OCI-LY3 (cell line): Measurements from ENCODE around the gene GSTM4.

Experiments
- H2AFZ ChIP-seq: fragments of 200-600, 300-600 bp; shearing (Covaris generic); 2 replicates; pipeline ENCODE4 v1.6.0; 2014; ENCODE audit warnings: antibody characterized with exemption, low read depth, low read length
- H3K27ac ChIP-seq: fragments of 200-600, 300-600 bp; sonication (generic); 2 replicates; pipeline ENCODE4 v1.5.1; 2014; ENCODE audit warnings: mild to moderate bottlenecking, low read length, moderate library complexity, mixed read lengths
- H3K27me3 ChIP-seq: fragments of 200-600, 300-600 bp; sonication (generic); 2 replicates; pipeline ENCODE4 v1.6.1; 2014; ENCODE audit warnings: low read depth, low read length, mixed read lengths
- H3K36me3 ChIP-seq: fragments of 200-600, 300-600 bp; sonication (generic); replicated peaks from 2 replicates; pipeline ENCODE3; 2014; ENCODE audit warnings: low read depth, low read length, mixed read lengths
- H3K4me1 ChIP-seq: fragments of 300-600, 200-600 bp; sonication (generic); 2 replicates; pipeline ENCODE4 v1.6.1; 2014; ENCODE audit warnings: low read length, mixed read lengths
- H3K4me2 ChIP-seq: fragments of 200-600, 300-600 bp; sonication (generic); 2 replicates; pipeline ENCODE4 v1.6.1; 2014; ENCODE audit warnings: low read length, mixed read lengths
- H3K4me3 ChIP-seq: fragments of 300-600, 200-600 bp; sonication (generic); 2 replicates; pipeline ENCODE4 v1.5.1; 2014; ENCODE audit warnings: antibody characterized with exemption, mild to moderate bottlenecking, low read length, moderate library complexity
- H3K79me2 ChIP-seq: fragments of 300-600, 200-600 bp; shearing (Covaris generic); 2 replicates; pipeline ENCODE4 v1.6.1; 2014; ENCODE audit warnings: mild to moderate bottlenecking, low read length, mixed read lengths
- H3K9ac ChIP-seq: fragments of 300-600, 200-600 bp; shearing (Covaris generic); 2 replicates; pipeline ENCODE4 v1.6.0; 2014; ENCODE audit warnings: mild to moderate bottlenecking, low read length, moderate library complexity
- H3K9me3 ChIP-seq: fragments of 200-600, 300-600 bp; shearing (Covaris generic); 2 replicates; pipeline ENCODE4 v1.6.1; 2014; ENCODE audit warnings: low read length, mixed read lengths; ENCODE audit not compliant: insufficient read depth
- H4K20me1 ChIP-seq: fragments of 200-600, 300-600 bp; sonication (generic); 2 replicates; pipeline ENCODE4 v1.6.1; 2016; ENCODE audit warnings: low read length, mixed read lengths; ENCODE audit not compliant: insufficient read depth
- EZH2phosphoT487 ChIP-seq: fragments of 200-600 bp; shearing (Covaris generic); IDR thresholded peaks from 2 replicates; pipeline ENCODE4 v1.6.1; 2018; ENCODE audit warnings: antibody characterized with exemption, mixed run types, low read depth
- TF ChIP-seq, protein P1 (sequence below): fragments of 200-600, 300-600 bp; sonication (generic); IDR thresholded peaks from 2 replicates; pipeline ENCODE4 v1.5.1; 2014; ENCODE audit warnings: antibody characterized with exemption, low read length, low read depth

GSTM4 gene

DNA sequence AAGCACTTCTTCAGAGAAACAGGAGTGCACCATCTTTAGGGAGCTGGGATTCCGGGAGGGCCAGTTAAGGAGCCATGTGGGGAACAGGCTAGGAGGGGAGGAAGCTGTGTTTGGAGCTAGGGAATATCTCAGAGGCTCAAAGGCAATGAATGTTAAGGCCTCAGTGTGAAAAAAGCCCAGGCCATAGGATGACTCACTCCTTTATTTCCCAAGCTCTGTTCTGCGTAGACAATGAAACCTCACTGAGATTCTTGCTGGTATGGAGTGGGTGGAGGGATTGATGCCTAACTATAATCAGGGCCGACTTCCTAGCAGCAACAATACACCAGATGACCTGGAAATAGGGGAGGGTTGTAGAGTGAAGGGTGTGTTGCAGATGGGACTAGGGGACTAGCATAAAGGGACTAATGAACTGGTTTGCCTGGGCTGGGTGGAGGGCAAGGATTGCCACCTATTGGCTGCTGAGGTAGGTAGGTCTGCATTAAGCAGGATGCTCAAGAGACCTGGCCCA is 38.6 kb upstream of the GSTM4 start:
- no peak overlapping the region for H3K9ac ChIP-seq
- H3K4me1 ChIP-seq, result peaks cover 17% of the 10 kb centered on the region
- H4K20me1 ChIP-seq, result 0 out of 2 replicates have a peak, but pooled peaks cover 4% of the 10 kb centered on the region
- H3K9me3 ChIP-seq, result no peaks in the 10 kb centered on the region
- H3K4me3 ChIP-seq, result no peak overlapping the region
- no peak overlapping the region for H2AFZ ChIP-seq
- no peaks in the 10 kb centered on the region for H3K27me3 ChIP-seq
- peaks cover 28% of the 10 kb centered on the region for H3K79me2 ChIP-seq
- no peak overlapping the region for H3K4me2 ChIP-seq
- TF ChIP-seq, protein P1, sequence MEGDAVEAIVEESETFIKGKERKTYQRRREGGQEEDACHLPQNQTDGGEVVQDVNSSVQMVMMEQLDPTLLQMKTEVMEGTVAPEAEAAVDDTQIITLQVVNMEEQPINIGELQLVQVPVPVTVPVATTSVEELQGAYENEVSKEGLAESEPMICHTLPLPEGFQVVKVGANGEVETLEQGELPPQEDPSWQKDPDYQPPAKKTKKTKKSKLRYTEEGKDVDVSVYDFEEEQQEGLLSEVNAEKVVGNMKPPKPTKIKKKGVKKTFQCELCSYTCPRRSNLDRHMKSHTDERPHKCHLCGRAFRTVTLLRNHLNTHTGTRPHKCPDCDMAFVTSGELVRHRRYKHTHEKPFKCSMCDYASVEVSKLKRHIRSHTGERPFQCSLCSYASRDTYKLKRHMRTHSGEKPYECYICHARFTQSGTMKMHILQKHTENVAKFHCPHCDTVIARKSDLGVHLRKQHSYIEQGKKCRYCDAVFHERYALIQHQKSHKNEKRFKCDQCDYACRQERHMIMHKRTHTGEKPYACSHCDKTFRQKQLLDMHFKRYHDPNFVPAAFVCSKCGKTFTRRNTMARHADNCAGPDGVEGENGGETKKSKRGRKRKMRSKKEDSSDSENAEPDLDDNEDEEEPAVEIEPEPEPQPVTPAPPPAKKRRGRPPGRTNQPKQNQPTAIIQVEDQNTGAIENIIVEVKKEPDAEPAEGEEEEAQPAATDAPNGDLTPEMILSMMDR, result no peak
- TF ChIP-seq EZH2phosphoT487, result no peak
- no peaks in the 10 kb centered on the region for H3K36me3 ChIP-seq
- H3K27ac ChIP-seq, result no peak overlapping the region

DNA sequence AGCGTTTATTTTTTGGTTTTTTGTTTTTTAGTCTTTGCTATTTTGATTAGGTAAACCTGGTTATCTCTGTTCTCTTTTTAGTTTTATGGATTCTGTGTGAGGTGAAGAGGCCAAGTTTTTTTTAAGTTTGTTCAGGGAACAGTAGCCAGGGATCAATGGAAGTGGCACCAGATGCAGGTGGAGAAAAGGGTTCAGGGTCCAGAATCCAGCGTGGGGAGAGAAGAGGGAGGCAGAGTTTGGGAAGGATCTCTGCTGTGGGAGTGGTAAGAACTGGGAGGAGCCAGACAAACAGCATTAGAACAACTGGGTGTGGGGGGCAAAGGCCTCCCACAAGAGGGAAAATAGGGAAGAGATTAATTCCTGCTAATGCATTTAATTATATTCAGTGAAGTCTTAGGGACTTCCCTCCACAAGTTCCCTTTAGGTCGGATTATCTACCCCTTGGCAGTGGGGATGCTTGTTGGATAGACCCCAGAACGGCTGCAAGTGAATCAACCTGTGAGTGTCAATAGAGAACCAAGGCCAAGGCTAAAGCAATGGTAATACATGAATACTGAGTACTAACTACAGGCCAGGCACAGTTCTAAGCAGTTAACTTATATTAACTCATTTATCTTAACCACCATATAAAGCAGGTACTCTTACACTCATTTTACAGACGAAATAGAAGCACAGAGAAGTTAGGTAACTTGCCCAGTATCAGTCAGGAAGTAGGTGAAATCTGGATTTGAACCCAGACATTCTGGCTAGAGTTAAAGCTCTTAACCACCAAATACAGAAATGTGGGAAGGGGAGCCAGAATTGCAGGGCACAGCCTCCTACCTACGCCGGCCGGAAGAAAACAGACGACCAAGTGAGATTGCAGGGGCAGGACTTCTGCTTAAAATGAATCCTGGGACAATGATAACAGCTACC is 37.0 kb upstream of the GSTM4 start:
- H3K9me3 ChIP-seq, result no peaks in the 10 kb centered on the region
- H2AFZ ChIP-seq, result peak overlapping the region; percentile 92
- H3K27ac ChIP-seq, result peak overlapping the region; percentile 54
- H3K27me3 ChIP-seq, result no peaks in the 10 kb centered on the region
- peak overlapping the region; percentile 100 for H3K4me3 ChIP-seq
- peaks cover 7% of the 10 kb centered on the region; the same call in 1 of the 2 replicates for H4K20me1 ChIP-seq
- peaks cover 43% of the 10 kb centered on the region for H3K79me2 ChIP-seq
- H3K4me1 ChIP-seq, result peaks cover 17% of the 10 kb centered on the region
- peak overlapping the region; percentile 92 for H3K4me2 ChIP-seq
- TF ChIP-seq, protein P1, result no peak
- TF ChIP-seq EZH2phosphoT487, result no peak
- no peaks in the 10 kb centered on the region for H3K36me3 ChIP-seq
- peak overlapping the region; percentile 97 for H3K9ac ChIP-seq

DNA sequence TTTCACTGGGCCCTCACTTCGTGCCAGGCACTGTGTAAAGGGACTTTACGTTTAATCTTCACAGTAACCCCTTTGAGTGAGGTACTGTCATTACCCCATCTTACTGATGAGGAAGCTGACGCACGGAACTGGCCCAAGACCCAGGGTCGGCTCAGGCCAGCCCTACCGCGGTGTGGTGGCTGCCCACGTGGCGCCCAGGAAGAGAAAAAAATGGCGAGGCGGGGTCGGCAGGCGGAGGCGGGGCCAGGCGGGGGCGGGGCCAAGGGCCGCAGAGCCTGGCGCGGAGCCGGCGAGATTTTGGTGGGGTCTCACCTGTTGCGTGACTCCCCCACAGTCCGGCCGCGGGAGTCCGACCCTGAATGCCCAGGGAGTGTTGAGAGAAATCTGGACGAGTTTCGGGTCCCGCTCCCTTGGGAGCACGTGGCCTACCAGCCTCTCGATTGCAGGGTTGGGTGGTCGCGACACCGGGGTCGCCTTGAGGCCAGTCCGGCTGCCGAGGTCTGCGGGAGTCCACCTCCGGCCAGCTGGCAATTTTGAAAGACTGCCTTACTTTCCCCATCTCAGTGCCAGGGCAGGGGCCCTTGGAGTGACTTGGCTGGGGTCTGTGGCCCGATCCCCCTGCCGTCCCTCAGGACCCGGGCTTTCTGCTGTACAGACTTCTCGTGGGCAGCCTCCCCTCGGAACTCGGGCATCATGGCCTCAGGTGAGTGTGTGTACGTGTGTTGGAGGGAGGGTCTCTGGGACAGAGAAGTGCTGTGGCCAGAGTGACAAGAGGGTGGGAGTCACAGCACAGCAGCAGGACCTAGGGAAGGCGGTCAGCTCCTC is 36.1 kb upstream of the GSTM4 start, which contains the start of the genes AMPD2 and GNAT2:
Gene AMPD2 (plus strand): TSS at position 262 of the 825 bp plus-strand sequence. CDS start 1,339 bp downstream, outside the sequence.
Gene GNAT2 (minus strand): TSS at position 41 of the 825 bp plus-strand sequence. CDS start 6,746 bp downstream, outside the sequence.
- no peaks in the 10 kb centered on the region for H3K27me3 ChIP-seq
- TF ChIP-seq EZH2phosphoT487, result no peak
- TF ChIP-seq, protein P1, result no peak
- H3K4me2 ChIP-seq, result peak within 1 kb of the TSS; percentile 92
- peak within 1 kb of the TSS; percentile 54 for H3K27ac ChIP-seq
- peaks cover 17% of the 10 kb centered on the region for H3K4me1 ChIP-seq
- peak within 1 kb of the TSS; percentile 92 for H2AFZ ChIP-seq
- no peaks in the 10 kb centered on the region for H3K9me3 ChIP-seq
- H3K36me3 ChIP-seq, result no peaks in the 10 kb centered on the region
- H3K4me3 ChIP-seq, result peak within 1 kb of the TSS; percentile 100
- H4K20me1 ChIP-seq, result peaks cover 7% of the 10 kb centered on the region; the same call in 1 of the 2 replicates
- H3K79me2 ChIP-seq, result peaks cover 49% of the 10 kb centered on the region
- peak within 1 kb of the TSS; percentile 97 for H3K9ac ChIP-seq
